Vagina (tissue), 2 donors: ENCODE results near the gene GJA4.

Experiments used
- POLR2A ChIP-seq, 2 donors: fragments of 450-650 bp; IDR thresholded peaks; one replicate each; pipeline ENCODE4 v1.6.1; 2017; ENCODE audit warnings: antibody characterized with exemption in 2 of 2, mild to moderate bottlenecking in 2 of 2, moderate library complexity in 2 of 2
- POLR2AphosphoS5 ChIP-seq, 2 donors: sonication (generic); formaldehyde crosslinking; IDR thresholded peaks; one replicate each; pipeline ENCODE4 v1.9.0; 2017; ENCODE audit warnings: antibody characterized with exemption in 2 of 2, mild to moderate bottlenecking in 2 of 2, low read depth in 1 of 2; ENCODE audit not compliant: insufficient read depth in 1 of 2
- TF ChIP-seq, protein P1 (sequence below), 3 experiments: fragments of 450-650 bp in 2 of 3; fragments of 200-600 bp in 1 of 3; sonication (generic) in 1 of 3; IDR thresholded peaks; one replicate each; pipeline ENCODE4 v1.5.1; 2017 to 2019; ENCODE audit warnings: antibody characterized with exemption in 3 of 3, mild to moderate bottlenecking in 2 of 3, moderate library complexity in 2 of 3

DNA sequence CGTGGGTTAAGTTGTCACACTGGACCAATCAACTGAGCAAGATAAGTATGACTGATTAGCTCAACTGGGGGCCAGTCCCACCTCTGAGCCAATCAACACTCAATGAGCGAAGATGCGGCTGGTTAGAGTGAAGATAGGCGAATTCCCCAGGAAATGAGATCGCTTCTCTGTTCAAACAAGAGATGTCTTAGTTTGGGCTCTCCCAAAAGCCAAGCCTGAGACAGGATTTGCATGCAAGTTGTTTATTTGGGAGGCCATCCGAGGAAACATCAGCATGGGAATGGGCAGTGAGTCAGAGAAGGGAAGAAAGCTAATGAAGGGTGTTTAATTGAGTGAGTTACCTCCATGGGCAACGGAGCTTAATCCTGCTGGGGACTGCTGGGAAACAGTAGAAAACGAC is 42.8 kb upstream of the GJA4 start:
- TF ChIP-seq, protein P1, sequence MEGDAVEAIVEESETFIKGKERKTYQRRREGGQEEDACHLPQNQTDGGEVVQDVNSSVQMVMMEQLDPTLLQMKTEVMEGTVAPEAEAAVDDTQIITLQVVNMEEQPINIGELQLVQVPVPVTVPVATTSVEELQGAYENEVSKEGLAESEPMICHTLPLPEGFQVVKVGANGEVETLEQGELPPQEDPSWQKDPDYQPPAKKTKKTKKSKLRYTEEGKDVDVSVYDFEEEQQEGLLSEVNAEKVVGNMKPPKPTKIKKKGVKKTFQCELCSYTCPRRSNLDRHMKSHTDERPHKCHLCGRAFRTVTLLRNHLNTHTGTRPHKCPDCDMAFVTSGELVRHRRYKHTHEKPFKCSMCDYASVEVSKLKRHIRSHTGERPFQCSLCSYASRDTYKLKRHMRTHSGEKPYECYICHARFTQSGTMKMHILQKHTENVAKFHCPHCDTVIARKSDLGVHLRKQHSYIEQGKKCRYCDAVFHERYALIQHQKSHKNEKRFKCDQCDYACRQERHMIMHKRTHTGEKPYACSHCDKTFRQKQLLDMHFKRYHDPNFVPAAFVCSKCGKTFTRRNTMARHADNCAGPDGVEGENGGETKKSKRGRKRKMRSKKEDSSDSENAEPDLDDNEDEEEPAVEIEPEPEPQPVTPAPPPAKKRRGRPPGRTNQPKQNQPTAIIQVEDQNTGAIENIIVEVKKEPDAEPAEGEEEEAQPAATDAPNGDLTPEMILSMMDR (IDR thresholded peaks at IDR 0.05) = no peak
- TF ChIP-seq POLR2A (IDR thresholded peaks at IDR 0.05) = no peak
- no peak for TF ChIP-seq POLR2AphosphoS5 (IDR thresholded peaks at IDR 0.05; ENCODE audit: insufficient read depth in 1 of 2, low read depth in 1 of 2)
